Endothelial cell of umbilical vein (primary cell): Measurements from ENCODE around the gene TREML2. TPM values are rescaled to one million over a fixed set of nuclear protein-coding genes. Genes with fewer than 3 reads are reported as not detected.

ENCODE experiments used
- BruUV-seq: library from RNA; stranded (reverse); fragments of 400-500 nt; replicated peaks from 2 replicates; lab custom pipeline; 2021; lab: Mats Ljungman, UMichigan
- CTCF ChIA-PET: fragments of 300-600, 350-600 bp; sonication (Branson Sonifier 250); formaldehyde crosslinking; loops from one replicate; lab custom pipeline; 2021; ENCODE audit warnings: antibody characterized with exemption, inconsistent platforms; lab: Charles Lee
- POLR2A ChIA-PET: fragments of 300-600, 350-600 bp; sonication (Branson Sonifier 250); formaldehyde crosslinking; loops from one replicate; lab custom pipeline; 2021; ENCODE audit warnings: antibody characterized with exemption, inconsistent platforms; lab: Charles Lee
- DNase-seq: peaks from one replicate; pipeline ENCODE4 v3.0.0-alpha.2; 2011; ENCODE audit warnings: low read depth, low spot score
- FAIRE-seq: peaks from 2 replicates; lab custom pipeline; 2011; peaks lifted over from hg19 to GRCh38; lab: Jason Lieb, UNC
- H2AFZ ChIP-seq: 2 replicates; pipeline ENCODE4 v1.6.0; 2012; ENCODE audit warnings: low read depth, low read length, control low read depth, inconsistent platforms
- H3K27ac ChIP-seq: 2 replicates; pipeline ENCODE4 v1.5.1; 2011; ENCODE audit warnings: low read depth, mild to moderate bottlenecking, control low read depth, low read length, moderate library complexity; ENCODE audit not compliant: insufficient read depth
- H3K27me3 ChIP-seq, 2 experiments: 2 replicates each; pipeline versions ENCODE4 v1.6.0 to v1.6.1; 2011; ENCODE audit warnings: low read length in 2 of 2, mixed read lengths in 1 of 2; ENCODE audit not compliant: control insufficient read depth in 2 of 2, insufficient read depth in 2 of 2
- H3K36me3 ChIP-seq, 2 experiments: 2 replicates in 1 of 2; 3 replicates in 1 of 2; pipeline ENCODE4 v1.5.1; 2011; ENCODE audit warnings: low read length in 2 of 2, mild to moderate bottlenecking in 1 of 2, moderate library complexity in 1 of 2; ENCODE audit not compliant: control insufficient read depth in 2 of 2, insufficient read depth in 2 of 2; ENCODE audit errors: extremely low read depth in 1 of 2
- H3K4me1 ChIP-seq: 3 replicates; pipeline ENCODE4 v1.5.1; 2011; ENCODE audit warnings: mild to moderate bottlenecking, low read length; ENCODE audit not compliant: control insufficient read depth, insufficient read depth; ENCODE audit errors: extremely low read depth
- H3K4me2 ChIP-seq: 2 replicates; pipeline ENCODE4 v1.6.1; 2011; ENCODE audit warnings: low read length, control low read depth, mixed read lengths; ENCODE audit not compliant: insufficient read depth
- H3K4me3 ChIP-seq, 3 experiments: fragments of 200-600 bp in 1 of 3; sonication (generic), shearing (Covaris generic) in 1 of 3; replicated peaks in 1 of 3; 2 replicates each; pipeline ENCODE4 v1.5.1; 2011 to 2016; ENCODE audit warnings: control low read depth in 3 of 3, low read length in 3 of 3, mild to moderate bottlenecking in 2 of 3, inconsistent platforms in 1 of 3, low read depth in 1 of 3, moderate library complexity in 1 of 3; ENCODE audit not compliant: insufficient read depth in 1 of 3
- H3K79me2 ChIP-seq: 2 replicates; pipeline ENCODE4 v1.6.0; 2012; ENCODE audit warnings: low read length, inconsistent platforms; ENCODE audit not compliant: control insufficient read depth, insufficient read depth
- H3K9ac ChIP-seq: replicated peaks from 2 replicates; pipeline ENCODE3; 2011; ENCODE audit warnings: low read length, control low read depth; ENCODE audit not compliant: insufficient read depth; ENCODE audit errors: extremely low read depth
- H3K9me1 ChIP-seq: replicated peaks from 3 replicates; pipeline ENCODE4 v1.6.0; 2011; ENCODE audit warnings: mild to moderate bottlenecking, low read length; ENCODE audit not compliant: control insufficient read depth, insufficient read depth; ENCODE audit errors: extremely low read depth
- H3K9me3 ChIP-seq: replicated peaks from 2 replicates; pipeline ENCODE4 v1.5.1; 2012; ENCODE audit warnings: low read length, inconsistent platforms; ENCODE audit not compliant: control insufficient read depth, insufficient read depth
- H4K20me1 ChIP-seq: replicated peaks from 2 replicates; pipeline ENCODE3; 2011; ENCODE audit warnings: mild to moderate bottlenecking, low read length; ENCODE audit not compliant: control insufficient read depth, insufficient read depth; ENCODE audit errors: extremely low read depth
- CTCF ChIP-seq, 2 donors: IDR thresholded peaks; 1 replicate in 1 of 2; 2 replicates in 1 of 2; pipeline ENCODE4 v1.5.1; 2011; ENCODE audit warnings: low read length in 2 of 2, mild to moderate bottlenecking in 2 of 2, moderate library complexity in 2 of 2, control low read depth in 1 of 2, inconsistent platforms in 1 of 2, low read depth in 1 of 2; ENCODE audit not compliant: insufficient read depth in 1 of 2; ENCODE audit errors: extremely low read depth in 1 of 2
- EZH2 ChIP-seq: IDR thresholded peaks from 2 replicates; pipeline ENCODE4 v1.6.1; 2012; ENCODE audit warnings: borderline replicate concordance, low read depth, mild to moderate bottlenecking, moderate library complexity, low read length, inconsistent platforms; ENCODE audit not compliant: severe bottlenecking
- FOS ChIP-seq: IDR thresholded peaks from 2 replicates; pipeline ENCODE4 v1.6.1; 2011; ENCODE audit warnings: mild to moderate bottlenecking, low read length, moderate library complexity, borderline replicate concordance; ENCODE audit not compliant: insufficient read depth
- GATA2 ChIP-seq: IDR thresholded peaks from 2 replicates; pipeline ENCODE4 v1.7.0; 2011; ENCODE audit warnings: low read depth, mild to moderate bottlenecking, moderate library complexity, mixed read lengths, low read length; ENCODE audit not compliant: insufficient read length, insufficient read depth
- JUN ChIP-seq: IDR thresholded peaks from 2 replicates; pipeline ENCODE4 v1.6.1; 2011; ENCODE audit warnings: borderline replicate concordance, low read depth; ENCODE audit not compliant: insufficient read length, insufficient read depth
- MAX ChIP-seq: IDR thresholded peaks from 2 replicates; pipeline ENCODE4 v1.6.1; 2011; ENCODE audit not compliant: insufficient read depth, insufficient read length
- MYC ChIP-seq: IDR thresholded peaks from one replicate; pipeline ENCODE4 v1.6.1; 2011; ENCODE audit warnings: mild to moderate bottlenecking, low read depth, low read length
- POLR2A ChIP-seq: IDR thresholded peaks from 2 replicates; pipeline ENCODE4 v1.6.1; 2012; ENCODE audit warnings: low read depth, mild to moderate bottlenecking, control low read depth, low read length
- POLR2AphosphoS5 ChIP-seq: IDR thresholded peaks from 2 replicates; pipeline ENCODE4 v1.6.1; 2012; ENCODE audit warnings: low read depth, mild to moderate bottlenecking, control low read depth, low read length, moderate library complexity; ENCODE audit not compliant: insufficient read depth
- dilution Hi-C: fragments of 300-500 bp; cut with MboI; formaldehyde crosslinking; loops from one replicate; pipeline ENCODE4 v1.15.0; 2019; ENCODE audit warnings: low sequenced_read_pairs; ENCODE audit not compliant: extremely low pct_ligation_motif_present
- intact Hi-C: fragments of 100-400 bp; cut with micrococcal nuclease; formaldehyde crosslinking; loops from one replicate; pipeline ENCODE4 v1.10.0; 2022
- polyA plus RNA-seq, 4 experiments: library from polyadenylated mRNA; depleted of rRNA in 3 of 4; stranded (reverse) in 3 of 4; unstranded in 1 of 4; fragments of >200 nt; gene quantifications; 2 replicates each; pipeline versions ENCODE4 v1.2.1 to v1.2.3, GENCODE V29; 2011 to 2012; ENCODE audit warnings: missing spikeins in 1 of 4
- total RNA-seq: library from RNA; stranded (reverse); gene quantifications from 2 replicates; pipeline ENCODE4 v1.2.3, GENCODE V29; 2021

The TREML2 gene
- total and polyA plus RNA-seq, 2 donors (not counting 3 experiments of a cell fraction or from before 2014, with no cell fraction given) = not detected

- peaks cover 10 to 29% of the 10 kb centered on the region in 2 experiments for H3K27me3 ChIP-seq
- ChIA-PET POLR2A (no interaction called here), CTCF (interaction anchor here (1.0 kb wide), 1 partner anchor 29 kb away, joined by 3 read pairs; no protein-coding TSS in a partner anchor)
- no peaks in the 10 kb centered on the region for H3K36me3 ChIP-seq
- TF ChIP-seq FOS = no peak
- no peak for TF ChIP-seq MYC
- TF ChIP-seq JUN = no peak
- no peak for TF ChIP-seq CTCF (IDR thresholded peaks at IDR 0.05; ENCODE audit: extremely low read depth in 1 of 2, insufficient read depth in 1 of 2, low read depth in 1 of 2, low read length in 2 of 2)
- TF ChIP-seq GATA2 = no peak
- TF ChIP-seq POLR2AphosphoS5 = no peak
- TF ChIP-seq POLR2A = no peak
- no peak for TF ChIP-seq MAX
- TF ChIP-seq EZH2 = no peak
- no peaks in the 10 kb centered on the region for H3K9me3 ChIP-seq
- BruUV-seq = no TSS peak
- no peak overlapping the region for H3K4me2 ChIP-seq
- DNase-seq (no peak), FAIRE-seq (no peak)
- intact Hi-C loops (no loop called here), dilution Hi-C loops (no loop called here)
- H3K27ac ChIP-seq = no peak overlapping the region
- H3K4me1 ChIP-seq = no peaks in the 10 kb centered on the region
- H3K4me3 ChIP-seq = no peak overlapping the region
- no peaks in the 10 kb centered on the region for H3K9me1 ChIP-seq
- H3K79me2 ChIP-seq = no peaks in the 10 kb centered on the region
- H4K20me1 ChIP-seq = no peaks in the 10 kb centered on the region
- no peak overlapping the region for H3K9ac ChIP-seq
- no peak overlapping the region for H2AFZ ChIP-seq
These were observed 35.3 kb upstream of the TREML2 start for GRCh38 chr6:41236276-41236675.
